Natural killer cell (primary cell): Measurements from ENCODE around the gene CYB5R3. TPM values are rescaled to one million over a fixed set of nuclear protein-coding genes. Genes with fewer than 3 reads are reported as not detected.

ENCODE experiments used
- ATAC-seq, 3 donors: fragments of 150-1000 bp in 2 of 3; fragments of 200-7000 bp in 1 of 3; cut with Tn5 transposase; 1 replicate in 1 of 3; 2 replicates in 2 of 3; pipeline ENCODE4 v1.10.0; 2021; ENCODE audit warnings: mild to moderate bottlenecking in 2 of 3, moderate library complexity in 2 of 3
- DNase-seq, 2 donors: peaks; one replicate each; pipeline versions ENCODE4 v3.0.0 to v3.0.0-alpha.2; 2013 to 2021; ENCODE audit warnings: mixed read lengths in 1 of 2
- H3K27ac ChIP-seq: one replicate; pipeline ENCODE4 v1.5.1; 2013; ENCODE audit warnings: mild to moderate bottlenecking, low read length
- H3K27me3 ChIP-seq: one replicate; pipeline ENCODE4 v1.6.1; 2013; ENCODE audit warnings: low read length; ENCODE audit not compliant: control insufficient read depth, insufficient read depth
- H3K36me3 ChIP-seq: one replicate; pipeline ENCODE4 v1.6.1; 2013; ENCODE audit warnings: low read length; ENCODE audit not compliant: control insufficient read depth, insufficient read depth
- H3K4me1 ChIP-seq: one replicate; pipeline ENCODE4 v1.6.1; 2013; ENCODE audit warnings: low read length; ENCODE audit not compliant: control insufficient read depth, insufficient read depth
- H3K4me3 ChIP-seq: one replicate; pipeline ENCODE4 v1.5.1; 2013; ENCODE audit warnings: low read length
- H3K9me3 ChIP-seq: one replicate; pipeline ENCODE4 v1.6.1; 2013; ENCODE audit warnings: low read length; ENCODE audit not compliant: control insufficient read depth, insufficient read depth
- H3K27ac Mint-ChIP-seq, 2 donors: one replicate each; pipeline ENCODE4 v1.8.0; 2022; ENCODE audit warnings: mild to moderate bottlenecking in 2 of 2, mixed read lengths in 2 of 2, moderate library complexity in 1 of 2
- H3K27me3 Mint-ChIP-seq, 2 donors: one replicate each; pipeline ENCODE4 v1.8.0; 2022; ENCODE audit warnings: low read depth in 2 of 2, mixed read lengths in 2 of 2
- H3K36me3 Mint-ChIP-seq: one replicate; pipeline ENCODE4 v1.8.0; 2022; ENCODE audit warnings: mixed read lengths
- H3K4me1 Mint-ChIP-seq, 2 donors: one replicate each; pipeline ENCODE4 v1.8.0; 2022; ENCODE audit warnings: mixed read lengths in 2 of 2
- H3K4me3 Mint-ChIP-seq: one replicate; pipeline ENCODE4 v1.8.0; 2022; ENCODE audit warnings: mild to moderate bottlenecking, moderate library complexity, mixed read lengths
- H3K9me3 Mint-ChIP-seq, 2 donors: one replicate each; pipeline ENCODE4 v1.8.0; 2022; ENCODE audit warnings: mixed read lengths in 2 of 2
- CTCF ChIP-seq: fragments of 200-600 bp; IDR thresholded peaks from one replicate; pipeline ENCODE4 v1.8.0; 2022; ENCODE audit warnings: antibody characterized with exemption
- WGBS: methylation state at CpG from one replicate; pipeline ENCODE4 v1.1.7; 2013; ENCODE audit warnings: missing lambda C conversion rate; ENCODE audit not compliant: insufficient coverage; 5-methylcytosine and 5-hydroxymethylcytosine counted together
- intact Hi-C: fragments of 100-400 bp; cut with micrococcal nuclease; formaldehyde crosslinking; loops from one replicate; pipeline ENCODE4 v1.14.2; 2022
- total RNA-seq, 4 donors: library from RNA; stranded (reverse); fragments of 120-200 nt in 1 of 4; gene quantifications; one replicate each; pipeline versions ENCODE4 v1.2.3 to v1.2.4, GENCODE V29; 2013 to 2022

The CYB5R3 gene
- total RNA-seq, 3 donors from 2014 or later (not counting 1 experiment from before 2014, with no cell fraction given), result 55.7 to 72.6 (median 68.0) TPM

- Histone ChIP-seq H3K4me1 (peaks cover 6% of the 10 kb centered on the region), H3K27me3 (no peaks in the 10 kb centered on the region), H3K4me3 (no peak overlapping the region), H3K27ac (no peak overlapping the region), H3K36me3 (no peaks in the 10 kb centered on the region), H3K9me3 (no peaks in the 10 kb centered on the region)
- DNase-seq, result no peak
- H3K4me3 Mint-ChIP-seq, result no peak overlapping the region
- no peaks in the 10 kb centered on the region for H3K36me3 Mint-ChIP-seq
- H3K27ac Mint-ChIP-seq, result no peak overlapping the region
- H3K27me3 Mint-ChIP-seq, result no peaks in the 10 kb centered on the region
- intact Hi-C loops, result no loop called here
- 71% methylated on average over 31 of the region's 32 CpGs for WGBS
- H3K4me1 Mint-ChIP-seq, result no peaks in the 10 kb centered on the region
- no peak for TF ChIP-seq CTCF
- no peaks in the 10 kb centered on the region for H3K9me3 Mint-ChIP-seq
- ATAC-seq, result no peak
Observed at GRCh38 chr22:42692239-42693054, 43.3 kb upstream of the CYB5R3 start.

- intact Hi-C loops, result no loop called here
- Histone ChIP-seq H3K4me1 (peaks cover 6% of the 10 kb centered on the region), H3K4me3 (no peak overlapping the region), H3K9me3 (no peaks in the 10 kb centered on the region), H3K27me3 (no peaks in the 10 kb centered on the region), H3K27ac (no peak overlapping the region), H3K36me3 (no peaks in the 10 kb centered on the region)
- H3K4me1 Mint-ChIP-seq, result no peaks in the 10 kb centered on the region
- 77% methylated on average over 8 of the region's 10 CpGs for WGBS
- no peaks in the 10 kb centered on the region for H3K27me3 Mint-ChIP-seq
- H3K36me3 Mint-ChIP-seq, result no peaks in the 10 kb centered on the region
- no peak for TF ChIP-seq CTCF
- DNase-seq (no peak), ATAC-seq (no peak)
- no peaks in the 10 kb centered on the region for H3K9me3 Mint-ChIP-seq
- no peak overlapping the region for H3K27ac Mint-ChIP-seq
- H3K4me3 Mint-ChIP-seq, result no peak overlapping the region
Observed at GRCh38 chr22:42691440-42691839, 42.2 kb upstream of the CYB5R3 start.

- no peak overlapping the region for H3K4me3 ChIP-seq
- TF ChIP-seq CTCF, result no peak
- H3K9me3 ChIP-seq, result no peaks in the 10 kb centered on the region
- Mint-ChIP-seq H3K36me3 (no peaks in the 10 kb centered on the region), H3K4me1 (no peaks in the 10 kb centered on the region), H3K9me3 (no peaks in the 10 kb centered on the region), H3K27me3 (peaks cover 0 to under 1% of the 10 kb centered on the region in 2 donors), H3K4me3 (no peak overlapping the region), H3K27ac (no peak overlapping the region)
- no peaks in the 10 kb centered on the region for H3K36me3 ChIP-seq
- H3K27me3 ChIP-seq, result no peaks in the 10 kb centered on the region
- no peak overlapping the region for H3K27ac ChIP-seq
- WGBS, result 84% methylated on average over 24 of the region's 25 CpGs
- DNase-seq (no peak), ATAC-seq (no peak)
- intact Hi-C loops, result no loop called here
- H3K4me1 ChIP-seq, result peaks cover 6% of the 10 kb centered on the region
Observed at GRCh38 chr22:42688241-42689211, 39.3 kb upstream of the CYB5R3 start.
